Activated T-cell treated with anti-CD3 and anti-CD28 coated beads, Interleukin-2, amount 50 U/mL, for 72 hours (primary cell): ENCODE measurements around the gene GKN1. TPM values are rescaled to one million over a fixed set of nuclear protein-coding genes. Genes with fewer than 3 reads are reported as not detected.
A peak's percentile ranks its signal among the peaks of the same experiment; 100 is the strongest.

ENCODE experiments used
- ATAC-seq, 2 donors: fragments of 150-1000 bp; cut with Tn5 transposase; replicated peaks in 1 of 2; 2 replicates each; pipeline ENCODE4 v1.10.0; 2021; ENCODE audit warnings: moderate library complexity in 2 of 2, mild to moderate bottlenecking in 1 of 2
- DNase-seq, 2 donors: peaks; one replicate each; pipeline ENCODE4 v3.0.0; 2021 to 2022; ENCODE audit warnings: mixed read lengths in 1 of 2
- H3K27ac Mint-ChIP-seq: one replicate; pipeline ENCODE4 v1.8.0; 2022; ENCODE audit warnings: mild to moderate bottlenecking, moderate library complexity, mixed read lengths
- H3K27me3 Mint-ChIP-seq: one replicate; pipeline ENCODE4 v1.8.0; 2022; ENCODE audit warnings: low read depth, mixed read lengths
- H3K36me3 Mint-ChIP-seq, 2 donors: one replicate each; pipeline ENCODE4 v1.8.0; 2022; ENCODE audit warnings: mixed read lengths in 2 of 2, mild to moderate bottlenecking in 1 of 2; ENCODE audit not compliant: insufficient read depth in 2 of 2
- H3K4me1 Mint-ChIP-seq: one replicate; pipeline ENCODE4 v1.8.0; 2022; ENCODE audit warnings: low read depth, mixed read lengths
- H3K4me3 Mint-ChIP-seq, 2 donors: one replicate each; pipeline ENCODE4 v1.8.0; 2022; ENCODE audit warnings: mild to moderate bottlenecking in 2 of 2, mixed read lengths in 2 of 2, moderate library complexity in 2 of 2
- H3K9me3 Mint-ChIP-seq, 2 donors: one replicate each; pipeline ENCODE4 v1.8.0; 2022; ENCODE audit warnings: mixed read lengths in 2 of 2
- total RNA-seq, 2 donors: library from RNA; stranded (reverse); gene quantifications; one replicate each; pipeline ENCODE4 v1.2.3, GENCODE V29; 2022

The GKN1 gene
- total RNA-seq, 2 donors from 2014 or later: not detected

DNA sequence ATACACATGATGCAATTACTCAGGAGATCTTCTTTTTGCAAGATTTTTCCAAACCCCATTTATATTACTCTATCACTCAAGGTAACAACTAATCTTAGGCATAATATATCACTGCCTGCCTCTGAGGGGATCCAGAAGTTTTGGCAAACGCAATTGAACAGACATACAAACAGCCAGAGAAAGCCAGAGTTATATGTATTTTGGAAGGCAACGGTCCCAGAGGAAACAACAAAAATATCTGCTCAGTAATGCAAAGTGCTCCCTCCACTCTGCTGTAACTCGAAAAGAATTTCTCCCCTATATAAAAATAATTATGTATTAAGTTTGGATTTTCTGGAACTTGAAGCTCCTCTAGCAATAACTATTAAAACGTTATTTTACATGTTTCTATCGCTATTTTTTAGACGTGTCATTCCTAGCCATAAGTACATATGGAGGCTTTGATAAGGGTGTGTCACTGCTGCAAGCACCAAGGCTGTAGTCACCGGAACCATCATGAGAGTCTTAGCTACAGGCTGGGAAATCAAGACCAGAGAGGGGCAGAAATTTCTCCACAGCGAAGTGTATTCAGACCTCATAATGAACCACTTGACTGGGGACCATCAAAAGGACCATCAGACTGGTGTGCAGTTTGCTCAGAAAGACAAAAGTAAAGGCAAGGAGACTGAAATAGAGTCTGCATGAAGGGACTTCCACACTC lies 3.7 kb upstream of the GKN1 start:
- Mint-ChIP-seq H3K9me3 (no peaks in the 10 kb centered on the region), H3K27ac (no peak overlapping the region), H3K4me3 (no peak overlapping the region), H3K27me3 (peaks cover 21% of the 10 kb centered on the region), H3K36me3 (no peaks in the 10 kb centered on the region), H3K4me1 (no peaks in the 10 kb centered on the region)
- DNase-seq: no peak
- no peak for ATAC-seq

DNA sequence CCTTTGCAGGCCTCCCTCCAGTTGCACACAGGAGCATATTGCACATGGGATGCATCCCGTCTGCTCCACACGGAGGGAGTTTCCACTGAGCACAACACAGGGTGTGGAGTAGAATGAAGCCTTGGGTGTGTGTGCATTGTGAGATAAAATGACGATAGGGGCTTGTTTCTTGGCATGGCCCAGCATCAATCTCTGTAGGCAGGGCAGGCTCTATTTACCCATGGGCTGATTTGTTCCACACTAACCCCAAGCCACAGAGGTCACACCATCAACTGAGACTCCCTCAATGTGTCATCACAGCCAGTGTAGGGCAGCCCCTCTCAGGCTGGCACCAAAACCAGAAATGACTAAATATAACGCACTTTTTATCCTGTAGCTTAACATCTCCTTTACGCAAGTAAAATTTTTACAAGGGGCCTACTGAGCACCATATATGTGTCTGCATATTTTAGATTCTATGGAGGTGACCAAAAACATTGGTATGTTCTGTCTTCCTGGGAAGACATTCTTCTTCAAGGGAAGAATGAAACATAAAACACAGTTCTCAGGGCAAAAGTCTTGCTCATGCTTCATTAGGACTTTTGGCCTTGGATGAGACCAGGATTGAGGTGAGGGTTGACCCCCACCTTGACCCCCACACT lies 2.7 kb upstream of the GKN1 start:
- Mint-ChIP-seq H3K27ac (no peak overlapping the region), H3K4me1 (no peaks in the 10 kb centered on the region), H3K36me3 (no peaks in the 10 kb centered on the region), H3K27me3 (peaks cover 17% of the 10 kb centered on the region), H3K4me3 (no peak overlapping the region), H3K9me3 (no peaks in the 10 kb centered on the region)
- ATAC-seq (peak; percentile 93 to 96), DNase-seq (peak; percentile 12 to 33)

DNA sequence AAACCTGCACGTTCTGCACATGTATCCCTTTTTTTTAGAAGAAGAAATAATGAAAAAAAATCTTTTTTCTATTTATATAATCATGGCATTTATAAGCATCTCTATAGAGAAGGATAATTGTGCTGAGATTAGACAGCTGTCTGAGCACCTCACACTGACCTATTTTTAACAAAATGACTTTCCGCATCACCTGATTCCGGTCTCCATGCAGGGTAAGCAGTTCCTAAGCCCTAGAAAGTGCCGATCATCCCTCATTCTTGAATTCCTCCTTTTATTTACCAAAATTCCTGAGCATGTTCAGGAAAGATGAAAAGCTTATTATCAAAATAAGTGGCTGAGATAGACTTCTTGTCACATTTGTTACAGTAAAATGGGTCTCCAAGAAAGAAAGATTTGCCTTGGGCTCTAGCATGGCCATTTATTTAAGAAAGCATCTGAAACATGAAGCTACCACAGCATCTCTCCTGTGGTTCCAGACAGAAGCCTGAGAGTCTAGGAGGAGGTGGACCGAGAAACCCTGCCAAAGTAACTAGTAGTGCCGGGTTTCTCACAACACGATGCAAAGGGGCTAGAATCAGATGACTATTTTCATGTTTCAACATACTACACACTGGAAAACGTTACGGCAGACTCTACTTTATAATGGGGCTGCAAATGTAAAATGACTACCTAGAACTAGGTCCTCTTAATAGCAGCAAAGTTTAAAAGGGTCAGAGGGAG lies 670 bp downstream of the GKN1 start:
- Mint-ChIP-seq H3K27me3 (peaks cover 12% of the 10 kb centered on the region), H3K36me3 (no peaks in the 10 kb centered on the region), H3K9me3 (no peaks in the 10 kb centered on the region), H3K4me3 (no peak overlapping the region), H3K4me1 (no peaks in the 10 kb centered on the region), H3K27ac (no peak overlapping the region)
- ATAC-seq (no peak), DNase-seq (no peak)

DNA sequence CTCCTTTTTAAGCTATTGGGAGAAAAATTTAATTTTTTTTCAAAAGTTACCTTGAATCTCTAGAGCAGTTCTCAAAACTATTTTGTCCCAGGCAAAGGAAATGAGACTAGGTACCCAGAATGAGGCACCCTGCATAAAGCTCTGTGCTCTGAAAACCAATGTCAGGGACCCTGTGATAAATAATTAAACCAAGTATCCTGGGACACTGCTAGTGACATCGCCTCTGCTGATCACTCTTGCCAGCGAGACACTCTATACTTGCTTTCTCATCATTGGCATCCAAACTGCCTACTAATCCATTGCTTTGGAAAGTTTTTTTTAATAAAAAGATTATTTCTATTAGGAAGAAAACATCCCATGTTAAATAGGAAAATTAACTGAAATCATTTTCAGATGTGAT lies 1.4 kb downstream of the GKN1 start:
- peaks cover 14% of the 10 kb centered on the region for H3K27me3 Mint-ChIP-seq
- no peaks in the 10 kb centered on the region for H3K36me3 Mint-ChIP-seq

DNA sequence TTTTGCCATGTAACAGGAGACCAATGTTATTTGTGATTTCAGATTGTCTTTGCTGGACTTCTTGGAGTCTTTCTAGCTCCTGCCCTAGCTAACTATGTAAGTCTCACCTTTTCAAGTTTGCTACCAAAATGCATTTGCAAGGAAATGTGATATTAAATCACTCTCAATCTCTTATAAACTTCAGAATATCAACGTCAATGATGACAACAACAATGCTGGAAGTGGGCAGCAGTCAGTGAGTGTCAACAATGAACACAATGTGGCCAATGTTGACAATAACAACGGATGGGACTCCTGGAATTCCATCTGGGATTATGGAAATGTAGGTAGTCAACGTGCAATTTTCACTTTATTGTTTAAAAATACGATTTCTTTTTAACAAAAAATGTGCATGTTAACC lies 3.0 kb downstream of the GKN1 start:
- no peaks in the 10 kb centered on the region for H3K9me3 Mint-ChIP-seq
- no peak overlapping the region for H3K27ac Mint-ChIP-seq
- DNase-seq (no peak), ATAC-seq (no peak)
- H3K4me1 Mint-ChIP-seq: no peaks in the 10 kb centered on the region
- no peaks in the 10 kb centered on the region for H3K36me3 Mint-ChIP-seq
- H3K27me3 Mint-ChIP-seq: peaks cover 23% of the 10 kb centered on the region
- no peak overlapping the region for H3K4me3 Mint-ChIP-seq

More for the DNA sequence above, 1.4 kb downstream of the GKN1 start:
- Mint-ChIP-seq H3K4me1 (no peaks in the 10 kb centered on the region), H3K9me3 (no peaks in the 10 kb centered on the region), H3K4me3 (no peak overlapping the region), H3K27ac (no peak overlapping the region)
- ATAC-seq (no peak), DNase-seq (no peak)

DNA sequence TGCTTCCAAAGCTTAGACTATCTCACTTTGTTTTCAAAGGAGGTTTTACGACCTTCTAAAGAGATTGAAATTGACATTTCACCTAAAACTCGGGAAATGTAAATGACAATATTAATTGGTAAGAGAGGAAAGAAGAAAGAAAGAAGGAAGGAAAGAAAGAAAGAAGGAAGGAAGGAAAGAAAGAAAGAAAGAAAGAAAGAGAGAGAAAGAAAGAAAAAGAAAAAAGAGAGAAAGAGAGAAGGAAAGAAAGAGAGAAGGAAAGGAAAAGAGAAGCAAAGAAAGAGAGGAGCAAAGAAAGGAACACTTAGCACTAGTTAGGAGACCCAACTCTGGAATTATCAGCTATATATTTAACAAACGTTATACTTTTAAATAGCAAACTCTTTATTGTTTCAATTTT lies 3.7 kb downstream of the GKN1 start:
- H3K27me3 Mint-ChIP-seq: peaks cover 23% of the 10 kb centered on the region

DNA sequence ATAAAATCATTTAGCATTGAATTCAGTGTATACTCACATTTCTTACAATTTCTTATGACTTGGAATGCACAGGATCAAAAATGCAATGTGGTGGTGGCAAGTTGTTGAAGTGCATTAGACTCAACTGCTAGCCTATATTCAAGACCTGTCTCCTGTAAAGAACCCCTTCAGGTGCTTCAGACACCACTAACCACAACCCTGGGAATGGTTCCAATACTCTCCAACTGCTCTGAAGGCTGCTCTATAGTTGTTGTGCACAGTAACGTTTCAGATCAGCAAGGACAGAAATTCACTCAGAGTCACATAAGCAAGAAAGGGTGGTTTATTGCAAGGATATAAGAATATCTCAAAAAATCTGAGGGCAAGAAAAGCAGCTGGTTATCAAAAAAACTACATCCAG lies 6.5 kb downstream of the GKN1 start:
- Mint-ChIP-seq H3K27me3 (peaks cover 17% of the 10 kb centered on the region), H3K27ac (no peak overlapping the region), H3K36me3 (no peaks in the 10 kb centered on the region), H3K4me1 (no peaks in the 10 kb centered on the region), H3K9me3 (no peaks in the 10 kb centered on the region), H3K4me3 (no peak overlapping the region)
- no peak for ATAC-seq
- DNase-seq: no peak

More for the DNA sequence above, 3.7 kb downstream of the GKN1 start:
- H3K4me3 Mint-ChIP-seq: no peak overlapping the region
- H3K27ac Mint-ChIP-seq: no peak overlapping the region
- ATAC-seq (no peak), DNase-seq (no peak)
- H3K9me3 Mint-ChIP-seq: no peaks in the 10 kb centered on the region
- no peaks in the 10 kb centered on the region for H3K4me1 Mint-ChIP-seq
- no peaks in the 10 kb centered on the region for H3K36me3 Mint-ChIP-seq

DNA sequence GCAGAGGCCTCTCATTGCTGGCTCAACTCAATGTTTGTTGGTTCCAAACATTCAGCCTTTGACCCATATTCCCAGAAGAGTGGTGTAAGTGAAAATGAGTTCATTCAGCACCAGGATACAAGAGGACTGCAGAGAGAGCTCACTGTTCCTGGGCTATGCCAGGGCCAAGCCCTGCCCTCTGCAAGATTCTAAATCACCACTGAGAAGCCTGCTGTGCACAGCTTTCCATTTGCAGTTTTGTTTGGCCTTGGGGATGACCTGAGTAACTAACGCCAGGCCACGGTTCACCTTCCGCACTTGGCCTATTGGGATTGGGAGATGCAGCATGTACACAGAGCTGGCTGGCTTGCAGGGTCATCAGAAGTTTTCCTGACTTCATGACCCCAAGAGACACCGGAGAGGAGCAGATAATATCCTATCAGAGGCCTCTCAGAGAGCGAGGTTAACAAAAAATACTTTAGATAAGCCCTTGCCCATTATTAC lies 12.6 kb downstream of the GKN1 start:
- H3K36me3 Mint-ChIP-seq: no peaks in the 10 kb centered on the region
- H3K4me3 Mint-ChIP-seq: no peak overlapping the region
- ATAC-seq: no peak
- H3K4me1 Mint-ChIP-seq: no peaks in the 10 kb centered on the region
- DNase-seq: no peak
- H3K9me3 Mint-ChIP-seq: no peaks in the 10 kb centered on the region
- H3K27me3 Mint-ChIP-seq: peaks cover 12% of the 10 kb centered on the region
- no peak overlapping the region for H3K27ac Mint-ChIP-seq

DNA sequence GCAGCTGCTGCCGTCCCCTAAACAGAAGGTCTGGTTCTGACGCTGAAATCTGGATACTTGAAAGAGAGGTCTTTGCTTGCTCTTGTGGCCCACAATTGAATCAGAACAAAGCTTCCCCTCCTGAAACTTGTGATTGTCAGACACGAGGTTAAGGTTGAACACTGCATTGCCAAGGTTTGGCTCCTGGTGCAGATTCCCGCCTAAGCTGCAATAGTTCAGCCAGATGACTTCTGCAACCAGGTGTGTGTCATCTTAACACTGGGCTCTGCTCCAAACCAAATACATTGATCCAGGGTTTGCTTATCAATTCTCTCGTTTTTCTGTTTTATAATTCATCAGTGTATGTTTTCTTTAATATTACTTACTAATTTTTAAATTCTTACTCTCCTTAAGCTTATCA lies 14.6 kb downstream of the GKN1 start:
- no peaks in the 10 kb centered on the region for H3K4me1 Mint-ChIP-seq
- no peaks in the 10 kb centered on the region for H3K36me3 Mint-ChIP-seq
- H3K4me3 Mint-ChIP-seq: no peak overlapping the region
- H3K27me3 Mint-ChIP-seq: peaks cover 12% of the 10 kb centered on the region
- H3K27ac Mint-ChIP-seq: no peak overlapping the region
- ATAC-seq (no peak), DNase-seq (no peak)
- H3K9me3 Mint-ChIP-seq: no peaks in the 10 kb centered on the region

DNA sequence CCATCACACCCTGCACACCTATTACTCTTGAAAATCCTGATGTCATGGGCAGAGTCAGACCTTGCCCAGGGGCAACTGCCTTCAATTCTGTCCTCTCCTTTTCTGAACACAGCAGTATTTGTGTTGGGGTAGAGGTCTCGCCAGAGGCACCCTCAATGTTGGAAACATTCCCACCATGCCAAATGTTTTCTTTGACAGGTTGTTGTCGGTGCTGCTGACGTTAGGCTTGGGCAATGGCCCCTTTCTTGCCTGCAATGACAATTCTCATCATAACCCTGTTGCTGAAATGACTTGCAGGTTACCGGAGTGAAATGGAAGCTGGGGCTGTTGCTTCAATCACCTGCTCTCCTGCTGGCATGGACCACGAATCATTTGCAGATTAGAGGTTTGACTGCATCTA lies 17.9 kb downstream of the GKN1 start:
- DNase-seq (no peak), ATAC-seq (no peak)
- H3K27me3 Mint-ChIP-seq: peaks cover 12% of the 10 kb centered on the region
- no peaks in the 10 kb centered on the region for H3K4me1 Mint-ChIP-seq
- no peak overlapping the region for H3K4me3 Mint-ChIP-seq
- H3K27ac Mint-ChIP-seq: no peak overlapping the region
- no peaks in the 10 kb centered on the region for H3K36me3 Mint-ChIP-seq
- no peaks in the 10 kb centered on the region for H3K9me3 Mint-ChIP-seq

DNA sequence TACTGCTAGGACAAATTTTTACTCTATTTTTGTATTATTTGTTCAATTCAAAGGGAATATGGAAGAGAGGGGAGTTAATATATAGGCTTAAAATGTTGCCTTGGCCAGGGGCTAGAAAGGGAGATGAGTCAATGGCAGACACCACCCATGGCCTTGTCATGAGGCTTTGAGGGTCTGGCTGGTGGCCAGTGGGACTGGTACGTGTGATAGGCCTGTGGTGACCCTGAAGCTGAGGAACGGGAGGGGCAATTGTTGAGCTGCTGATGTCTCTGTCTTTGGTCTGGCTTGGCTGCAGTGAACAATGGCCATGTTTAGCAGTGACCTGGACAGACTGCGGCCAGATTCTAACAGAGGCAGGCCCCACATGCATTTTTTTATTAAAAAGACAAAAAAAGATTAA lies 18.5 kb downstream of the GKN1 start:
- DNase-seq: no peak
- H3K27me3 Mint-ChIP-seq: peaks cover 12% of the 10 kb centered on the region
- no peak overlapping the region for H3K4me3 Mint-ChIP-seq
- no peaks in the 10 kb centered on the region for H3K9me3 Mint-ChIP-seq
- H3K36me3 Mint-ChIP-seq: no peaks in the 10 kb centered on the region
- H3K4me1 Mint-ChIP-seq: no peaks in the 10 kb centered on the region
- no peak for ATAC-seq
- H3K27ac Mint-ChIP-seq: no peak overlapping the region

DNA sequence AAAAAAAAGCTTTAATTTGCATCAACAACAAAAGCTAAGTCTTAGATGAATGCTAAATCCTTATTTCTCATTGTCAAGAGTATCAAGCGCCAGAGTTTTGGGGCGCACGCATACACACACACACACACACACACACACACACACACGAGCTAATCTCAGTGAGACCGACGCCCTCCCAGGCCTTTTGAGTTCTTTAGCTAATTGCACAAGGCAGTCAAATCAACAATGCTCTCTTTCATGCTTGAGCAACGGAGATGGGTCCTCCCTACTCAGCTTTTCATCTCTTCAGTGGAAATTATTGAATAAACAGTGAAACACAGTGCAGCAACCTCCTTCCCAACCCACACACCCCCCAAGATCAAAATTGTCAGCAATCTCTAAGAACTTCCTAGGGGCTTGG lies 19.2 kb downstream of the GKN1 start:
- no peak for DNase-seq
- Mint-ChIP-seq H3K4me3 (no peak overlapping the region), H3K9me3 (no peaks in the 10 kb centered on the region), H3K36me3 (no peaks in the 10 kb centered on the region), H3K27me3 (peaks cover 12% of the 10 kb centered on the region), H3K4me1 (no peaks in the 10 kb centered on the region), H3K27ac (no peak overlapping the region)
- no peak for ATAC-seq

DNA sequence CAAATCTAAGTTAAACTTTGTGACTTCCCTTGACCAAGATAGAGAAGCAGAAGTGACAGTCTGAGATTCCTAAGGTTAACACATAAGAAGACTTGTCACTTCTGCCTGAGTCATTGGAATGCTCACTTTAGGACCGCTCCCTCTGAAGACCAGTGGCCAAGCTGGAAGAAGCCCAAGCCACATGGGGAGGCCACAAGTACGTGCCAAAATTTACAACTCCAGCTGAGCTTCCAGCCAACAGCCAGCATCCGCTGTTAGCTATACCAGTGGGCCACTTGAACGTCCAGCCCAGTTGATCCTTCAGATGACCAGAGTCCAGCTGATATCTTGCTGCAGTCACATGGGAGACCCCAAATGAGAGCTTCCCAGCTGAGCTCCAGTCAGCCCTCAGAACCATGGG lies 20.4 kb downstream of the GKN1 start:
- DNase-seq: no peak

More for the DNA sequence above, 20.4 kb downstream of the GKN1 start:
- Mint-ChIP-seq H3K36me3 (no peaks in the 10 kb centered on the region), H3K27ac (no peak overlapping the region), H3K4me3 (no peak overlapping the region), H3K4me1 (no peaks in the 10 kb centered on the region), H3K9me3 (no peaks in the 10 kb centered on the region), H3K27me3 (peaks cover 17% of the 10 kb centered on the region)
- ATAC-seq: no peak
